Epithelial cell of prostate (primary cell): Measurements from ENCODE around the gene CTIF.

ENCODE experiments used
- DNase-seq: peaks from one replicate; pipeline ENCODE4 v3.0.0-alpha.2; 2011; ENCODE audit warnings: low read depth, low spot score
- H3K27ac ChIP-seq: fragments of 450-650 bp; 2 replicates; pipeline ENCODE4 v1.5.1; 2017; ENCODE audit warnings: mild to moderate bottlenecking

Gene CTIF

DNA sequence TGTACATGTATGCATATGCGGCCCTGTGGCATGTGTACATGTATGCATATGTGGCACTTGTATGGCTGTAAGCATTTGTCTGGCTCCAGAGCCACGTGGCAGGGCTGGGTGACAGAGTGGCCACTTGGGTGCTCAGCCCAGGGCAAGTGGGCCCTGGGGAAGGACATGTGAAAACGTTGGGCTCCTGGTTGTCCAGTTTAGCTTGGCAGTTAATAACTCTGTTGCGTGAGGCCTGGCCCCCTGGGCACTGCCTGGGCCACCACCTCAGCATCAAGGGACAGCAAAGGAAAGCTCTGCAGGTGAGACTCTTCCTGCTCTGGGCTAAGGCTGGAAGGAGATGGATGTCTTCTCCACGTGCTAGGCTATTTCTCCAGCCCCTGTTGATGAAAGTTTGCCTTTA lies 119.9 kb downstream of the CTIF start:
- no peak overlapping the region for H3K27ac ChIP-seq
- no peak for DNase-seq

DNA sequence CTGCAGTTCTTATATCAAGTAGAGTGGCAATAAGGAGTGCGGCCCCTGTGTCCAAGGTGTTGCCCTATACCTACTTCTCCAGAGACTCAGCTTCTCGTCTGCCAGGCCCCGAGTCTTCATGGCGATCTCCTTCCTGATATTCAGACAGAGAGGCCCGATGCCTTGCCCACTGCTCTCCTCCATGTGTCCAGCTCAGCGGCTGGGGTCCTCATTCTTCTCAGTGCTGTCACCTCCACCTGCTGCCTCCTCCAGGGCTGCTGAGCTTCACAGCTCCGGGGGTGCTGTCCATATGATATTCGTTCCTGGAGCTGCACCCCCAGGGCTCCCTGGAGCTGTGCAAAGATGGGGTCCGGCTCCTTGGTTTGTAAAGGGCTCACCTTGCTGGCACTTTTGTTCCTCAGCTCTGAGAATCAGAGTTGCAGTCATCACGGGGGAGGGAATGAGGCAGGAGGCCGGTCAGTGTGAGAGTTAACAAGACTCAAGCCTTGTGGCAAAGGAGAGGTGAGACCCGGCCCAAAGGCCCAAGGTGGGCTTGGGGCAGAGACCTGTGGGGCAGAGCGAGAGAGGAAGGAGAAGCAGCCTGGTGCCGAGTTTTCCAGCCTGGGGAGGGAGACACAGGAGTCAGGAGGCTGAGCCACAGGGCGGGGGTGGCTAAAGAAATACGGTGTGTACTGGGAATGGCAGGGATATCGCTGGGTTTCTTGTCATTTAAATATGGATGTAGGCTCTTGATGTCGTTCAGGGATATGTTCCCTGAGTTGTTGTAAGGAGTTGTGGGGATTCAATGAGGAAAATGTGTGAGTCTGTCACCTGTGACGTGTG lies 120.6 kb downstream of the CTIF start:
- H3K27ac ChIP-seq: no peak overlapping the region
- no peak for DNase-seq

DNA sequence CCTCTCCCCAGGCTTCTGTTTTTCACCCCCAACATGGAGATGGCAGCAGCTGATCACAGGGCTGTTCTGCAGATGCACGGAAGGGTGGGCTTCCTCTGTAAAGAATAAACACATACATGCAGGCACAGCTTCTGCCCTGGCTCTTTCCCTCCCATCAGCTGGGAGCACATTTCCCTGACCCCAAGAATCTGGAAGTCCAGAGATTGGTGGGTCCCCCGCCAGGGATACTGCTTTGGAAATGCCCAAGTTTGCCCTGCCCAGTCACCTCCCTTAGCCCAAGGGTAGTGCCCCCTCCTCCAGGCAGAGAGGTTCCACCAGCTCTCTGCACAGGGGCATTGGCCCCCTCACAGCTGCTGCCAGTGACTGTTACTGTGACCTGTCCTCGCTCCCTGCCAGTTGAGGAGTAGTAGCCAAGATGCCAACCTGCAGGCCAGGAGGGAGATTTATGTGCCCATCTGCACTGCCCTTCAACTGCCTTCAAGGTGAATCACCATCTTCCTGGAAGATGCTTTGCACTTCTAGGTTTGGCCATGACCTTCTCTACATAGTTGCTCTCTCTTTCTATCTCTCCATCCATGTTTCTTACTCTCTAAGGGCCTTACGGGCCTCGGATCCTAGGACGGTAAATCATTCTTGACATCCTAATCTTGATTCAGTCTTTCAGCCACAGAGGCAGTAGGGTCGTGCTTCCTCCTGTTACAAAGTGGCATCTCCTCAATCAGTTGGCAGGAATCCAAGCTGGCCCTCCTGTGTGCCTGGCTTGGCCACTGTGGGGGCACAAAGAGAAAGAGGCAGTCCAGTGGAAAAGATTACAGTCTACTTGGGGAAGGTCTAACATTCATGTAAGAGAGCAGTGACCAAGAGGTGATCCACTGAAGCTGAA lies 121.8 kb downstream of the CTIF start:
- no peak for DNase-seq
- no peak overlapping the region for H3K27ac ChIP-seq

DNA sequence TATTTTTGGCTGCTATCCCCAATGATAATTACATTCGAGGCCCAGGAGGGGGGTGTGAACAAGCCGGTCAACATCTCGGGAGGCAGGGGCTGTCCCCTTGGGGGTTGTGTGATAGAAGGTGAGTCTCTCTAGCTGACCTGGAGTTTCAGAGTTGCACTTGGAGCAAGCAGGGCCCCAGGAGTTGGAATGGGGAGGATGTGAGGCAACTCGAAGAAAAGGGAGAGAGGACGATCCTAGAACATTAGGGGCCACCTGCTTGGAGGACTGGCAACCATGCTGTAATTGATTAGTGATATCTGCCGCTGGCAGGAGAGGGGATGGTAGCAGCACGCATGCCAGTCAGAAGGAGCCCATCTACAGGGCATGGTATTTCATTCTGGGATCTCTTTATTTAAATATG lies 122.6 kb downstream of the CTIF start:
- no peak overlapping the region for H3K27ac ChIP-seq

DNA sequence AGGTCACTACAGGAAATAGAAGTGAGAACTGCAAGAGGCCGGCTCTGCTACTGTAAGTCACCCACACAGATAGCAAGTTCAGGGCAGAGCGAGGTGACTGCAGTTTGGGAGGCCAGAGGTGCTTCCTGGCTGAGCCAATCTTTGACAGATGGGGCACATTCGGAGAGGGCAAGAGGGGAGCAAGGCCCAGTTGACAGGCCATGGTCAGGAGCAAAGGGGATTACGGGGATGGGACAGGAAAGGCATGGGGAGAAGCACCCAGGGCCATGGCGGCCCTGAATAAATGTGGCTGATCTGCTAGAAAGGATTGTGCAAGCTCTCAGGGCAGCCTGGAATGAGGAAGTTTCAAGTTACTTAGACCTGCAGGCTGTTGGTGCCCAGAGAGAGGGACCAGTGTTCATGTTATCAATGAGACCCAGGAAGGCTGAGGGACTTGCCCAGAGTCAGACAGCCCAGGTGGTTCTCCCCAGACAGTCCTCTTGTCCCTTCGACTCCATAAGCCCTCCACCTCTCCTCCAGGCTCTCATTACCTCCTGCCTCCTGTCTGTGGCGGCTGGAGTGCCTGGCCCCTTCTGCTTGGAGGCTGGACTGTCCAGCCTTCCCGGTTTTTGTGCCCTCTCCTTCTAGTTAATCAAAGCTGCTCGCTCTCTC lies 123.3 kb downstream of the CTIF start:
- peak overlapping the region; percentile 26 for H3K27ac ChIP-seq
- peak; percentile 34 for DNase-seq

More for the DNA sequence above, 122.6 kb downstream of the CTIF start:
- DNase-seq: no peak

DNA sequence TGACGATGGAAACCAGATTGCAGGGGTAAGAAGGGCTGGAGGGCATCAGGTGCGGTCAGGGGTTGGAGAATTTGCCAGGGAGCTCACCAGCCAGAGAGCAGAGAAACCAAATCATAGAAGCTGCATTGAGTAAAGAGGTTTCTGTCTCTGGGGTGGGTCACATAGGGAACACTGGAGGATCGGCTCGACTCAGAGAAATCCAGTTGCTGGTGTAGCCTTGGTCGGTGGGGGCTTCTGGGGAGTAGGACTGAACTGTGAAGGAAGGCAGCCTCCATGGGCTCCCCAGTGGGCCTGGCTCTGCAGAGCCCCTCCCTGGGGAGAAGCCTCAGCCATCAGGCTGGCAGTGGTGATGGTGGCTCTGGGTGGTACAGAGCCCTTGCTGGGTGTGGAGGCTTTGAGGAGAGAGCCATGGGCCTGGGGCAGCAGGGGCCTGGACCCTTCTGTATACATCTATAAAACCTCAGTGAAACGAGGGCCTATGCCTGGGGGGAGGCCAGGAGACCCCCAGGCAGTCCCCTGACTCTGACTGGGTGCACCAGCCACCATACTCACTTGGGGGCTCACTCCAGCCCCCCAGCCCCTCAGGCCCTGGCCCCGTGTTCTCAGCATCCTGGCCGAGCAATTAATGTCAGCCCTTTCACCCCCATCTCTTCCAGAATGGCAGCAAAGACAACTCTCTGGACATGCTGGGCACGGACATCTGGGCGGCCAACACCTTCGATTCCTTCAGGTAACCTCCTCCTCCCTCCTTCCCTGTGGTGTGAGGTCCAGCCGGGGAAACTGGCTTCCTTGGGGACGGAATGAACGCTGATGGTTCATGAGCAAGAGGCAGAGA lies 124.5 kb downstream of the CTIF start:
- no peak overlapping the region for H3K27ac ChIP-seq
- no peak for DNase-seq

DNA sequence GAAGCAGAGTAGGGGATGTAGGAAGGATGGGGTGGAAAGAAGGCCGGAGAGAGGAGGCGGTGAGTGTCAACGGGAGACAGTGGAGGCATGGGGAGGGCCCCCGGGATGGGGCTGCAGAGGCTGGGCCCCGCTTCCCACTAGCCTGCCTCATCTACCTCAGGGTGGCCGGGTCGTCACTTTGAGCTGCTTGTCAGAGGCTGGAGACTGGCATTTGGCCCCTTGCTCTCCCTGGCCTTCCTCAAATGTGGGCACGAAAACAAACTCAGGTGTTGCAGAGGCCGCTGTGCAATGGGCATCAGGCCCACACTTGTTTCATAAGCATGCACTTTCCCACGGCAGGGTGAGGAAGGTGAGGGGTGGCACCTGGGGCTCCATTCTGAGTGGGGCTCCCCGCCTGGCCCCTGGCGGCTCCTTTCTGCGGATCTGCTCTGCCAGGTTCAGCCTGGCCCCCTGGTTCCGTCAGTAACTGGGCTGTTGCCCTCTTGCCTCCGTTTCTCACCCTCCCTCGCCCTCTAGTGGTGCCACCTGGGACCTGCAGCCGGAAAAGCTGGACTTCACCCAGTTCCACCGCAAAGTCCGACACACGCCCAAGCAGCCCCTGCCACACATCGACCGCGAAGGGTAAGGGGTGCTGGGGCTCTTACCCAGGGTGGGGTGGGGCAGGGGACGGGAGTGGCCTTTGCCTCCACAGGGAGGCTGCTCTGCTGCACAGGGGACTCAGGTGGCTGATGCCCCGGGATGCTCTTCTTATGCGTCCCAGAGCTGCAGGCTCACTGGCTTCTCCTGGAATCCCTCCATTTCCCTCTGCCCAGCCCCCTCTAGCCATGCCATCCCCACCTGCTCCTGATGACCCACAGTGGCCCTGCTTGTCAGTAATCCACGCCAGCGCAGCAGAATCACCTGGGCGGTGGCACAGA lies 125.4 kb downstream of the CTIF start:
- H3K27ac ChIP-seq: no peak overlapping the region
- no peak for DNase-seq

- DNase-seq: no peak
- no peak overlapping the region for H3K27ac ChIP-seq
Observed at GRCh38 chr18:48665654-48666053, 126.8 kb downstream of the CTIF start.

DNA sequence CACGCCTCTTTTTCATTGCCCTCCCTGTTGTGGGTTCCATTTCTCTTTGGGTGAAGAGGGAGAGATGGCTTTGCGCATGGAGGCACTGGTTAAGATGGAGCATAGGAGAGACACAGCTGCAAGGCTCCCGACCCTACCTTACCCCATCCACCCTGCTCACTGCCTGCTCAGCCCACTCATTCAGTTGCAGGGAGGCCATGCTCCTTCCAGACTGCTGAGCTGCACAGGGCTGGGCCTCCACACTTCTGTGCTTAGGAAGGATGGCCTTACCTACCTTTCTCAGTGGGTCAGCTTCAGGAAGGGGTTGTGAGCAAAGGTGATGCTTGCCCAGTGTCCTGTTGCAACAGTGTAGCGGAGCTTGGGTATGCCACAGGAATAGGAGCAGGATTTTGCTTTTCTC lies 127.8 kb downstream of the CTIF start:
- DNase-seq: no peak
- H3K27ac ChIP-seq: no peak overlapping the region

GRCh38 chr18:48667276-48668254 lies 128.7 kb downstream of the CTIF start:
- no peak overlapping the region for H3K27ac ChIP-seq
- DNase-seq: no peak

DNA sequence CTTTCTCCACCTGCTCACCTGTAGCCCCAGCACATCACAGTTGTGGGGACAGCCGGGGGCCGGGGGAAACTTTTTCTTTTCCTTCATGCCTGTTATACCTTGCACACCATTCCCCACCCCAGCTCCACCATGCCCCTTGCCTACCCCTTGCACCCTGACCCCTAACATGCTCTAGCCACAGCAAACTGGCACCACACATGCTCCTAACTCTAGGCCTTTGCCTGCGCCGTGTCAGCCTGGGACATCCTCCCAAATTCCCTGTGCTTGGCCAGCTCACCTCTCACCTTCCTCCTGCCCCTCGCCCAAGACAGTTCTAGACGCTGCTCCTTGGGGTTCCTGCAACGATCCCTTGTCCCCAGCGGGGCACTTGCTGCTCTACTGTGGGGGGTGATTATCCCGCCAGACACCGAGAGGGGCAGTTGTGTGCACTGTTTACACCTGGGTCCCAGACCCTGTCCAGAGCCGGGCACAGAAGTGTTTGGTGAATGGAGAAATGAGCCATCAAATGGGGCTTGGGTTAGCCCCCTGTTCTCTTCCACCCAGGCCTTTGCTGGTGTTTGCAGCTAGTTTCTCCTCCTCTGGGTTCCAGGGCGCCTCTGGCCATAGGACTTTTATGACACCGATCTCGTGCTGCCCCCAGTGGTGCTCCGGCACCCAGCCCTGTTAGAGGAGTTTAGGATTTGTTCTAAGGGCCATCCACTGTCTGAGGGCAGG lies 129.8 kb downstream of the CTIF start:
- no peak for DNase-seq
- no peak overlapping the region for H3K27ac ChIP-seq

DNA sequence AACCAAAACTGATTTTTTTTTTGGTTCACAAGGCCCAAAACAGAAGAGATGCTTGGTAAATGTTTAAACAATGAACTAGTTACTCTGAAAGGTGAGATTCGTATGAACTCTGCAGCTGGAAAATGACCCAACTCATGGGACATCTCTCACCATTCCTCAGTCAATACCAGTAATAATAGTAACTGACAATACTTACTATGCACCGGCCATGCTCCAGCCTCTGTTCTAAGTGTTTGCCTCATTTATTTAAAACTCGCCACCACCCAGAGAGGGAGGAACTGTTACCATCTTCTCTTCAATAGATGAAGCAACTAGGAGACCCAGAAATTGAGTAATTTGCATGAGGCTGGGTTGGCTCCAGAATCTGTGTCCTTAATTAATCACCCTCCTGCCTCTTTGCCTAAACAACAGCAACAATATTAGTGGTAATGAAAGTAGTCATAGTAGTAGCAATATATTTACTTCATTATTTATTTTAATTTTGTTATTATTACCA lies 130.4 kb downstream of the CTIF start:
- DNase-seq: no peak
- H3K27ac ChIP-seq: no peak overlapping the region

DNA sequence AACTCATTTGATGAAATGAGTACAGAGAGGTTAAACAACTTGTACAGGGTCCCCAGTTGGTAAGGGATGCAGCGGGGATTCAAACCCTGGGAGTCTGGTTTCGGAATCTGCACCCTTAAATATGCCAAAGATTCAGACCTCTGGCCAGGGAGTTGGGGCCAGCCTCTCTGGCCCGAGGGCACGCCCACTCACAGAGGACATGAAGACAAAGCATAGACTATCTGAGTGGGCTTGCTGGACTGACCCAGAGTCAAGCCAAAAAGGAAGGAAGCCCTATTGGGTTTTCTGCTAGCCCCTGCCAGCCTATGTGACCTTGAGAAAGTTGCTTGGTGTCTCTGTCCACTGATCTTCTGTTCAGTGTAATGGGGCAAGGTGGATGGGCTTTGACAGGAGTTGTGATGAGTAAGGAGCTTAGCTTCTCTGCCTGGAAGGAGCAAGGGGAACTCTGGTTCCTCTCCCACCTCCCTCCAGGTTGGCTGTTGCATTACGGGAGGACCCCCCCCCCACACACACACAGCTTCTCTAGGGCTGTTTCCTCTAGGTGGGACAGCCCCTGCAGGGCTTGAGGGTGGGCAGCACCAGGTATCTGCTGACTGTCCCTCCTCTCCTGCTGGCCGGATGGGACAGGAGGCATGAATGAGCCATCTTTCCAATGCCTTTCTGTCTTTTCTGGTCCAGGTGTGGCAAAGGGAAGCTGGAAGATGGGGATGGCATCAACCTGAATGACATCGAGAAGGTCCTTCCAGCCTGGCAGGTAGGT lies 131.3 kb downstream of the CTIF start:
- DNase-seq: no peak
- no peak overlapping the region for H3K27ac ChIP-seq

DNA sequence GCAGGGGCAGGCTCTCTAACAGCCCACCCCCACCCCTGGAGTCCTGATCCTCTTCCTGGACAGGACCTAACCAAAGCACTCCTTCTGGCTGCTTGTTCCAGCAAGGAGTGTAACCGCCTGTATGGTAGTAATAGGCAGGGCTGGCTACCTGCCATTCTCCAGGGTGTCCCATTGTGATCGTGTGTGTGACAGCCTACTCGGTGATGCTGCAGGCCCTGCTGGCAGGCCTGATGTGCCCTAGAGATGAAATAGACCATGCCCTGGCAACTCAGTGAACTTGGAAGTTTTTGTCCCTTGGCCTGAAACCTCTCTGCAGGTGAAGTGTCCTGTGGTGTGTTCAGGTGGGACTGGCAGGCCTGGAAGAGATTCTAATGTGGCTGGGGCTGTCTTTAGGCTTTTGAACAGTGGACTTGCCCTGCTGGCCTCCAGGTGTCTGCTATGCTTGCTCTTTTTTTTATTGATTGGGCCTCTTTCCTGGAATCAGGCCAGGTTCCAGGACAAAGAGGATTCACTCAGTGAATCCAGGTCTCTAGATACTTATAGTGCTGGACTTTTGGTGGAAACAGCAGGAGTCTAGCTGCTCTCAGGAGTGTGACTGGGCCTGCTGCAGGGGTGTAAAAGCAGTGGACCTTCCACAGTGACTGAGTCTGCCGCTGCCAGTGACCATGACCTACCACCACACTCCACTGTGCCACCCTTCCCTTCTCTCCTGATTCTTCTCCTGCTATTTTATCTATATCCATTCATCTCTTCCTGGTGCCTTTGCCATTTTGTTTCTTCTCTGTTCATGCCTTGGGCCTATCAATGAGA lies 132.1 kb downstream of the CTIF start:
- no peak overlapping the region for H3K27ac ChIP-seq
- DNase-seq: no peak

- H3K27ac ChIP-seq: no peak overlapping the region
- DNase-seq: no peak
Observed at GRCh38 chr18:48671561-48671945, 132.7 kb downstream of the CTIF start.
